Tracheal epithelial cell (primary cell): ENCODE results near the gene ZNF397. TPM values are rescaled to one million over a fixed set of nuclear protein-coding genes. Genes with fewer than 3 reads are reported as not detected.

ENCODE experiments used
- total RNA-seq: library from RNA; depleted of rRNA; stranded (reverse); fragments of >200 nt; gene quantifications from 2 replicates; pipeline ENCODE4 v1.2.1, GENCODE V29; 2014

ZNF397 gene
- total RNA-seq = 10.1 and 11.1 TPM in 2 replicates

GRCh38 chr18:35240664-35241447 lies at the start of gene ZNF397:
ZNF397 (plus strand) TSS chr18:35241034; CDS start chr18:35242471, 1,437 bp downstream.

GRCh38 chr18:35290094-35290735 lies 49.4 kb downstream of the ZNF397 start, which contains the start of gene ZSCAN30:
ZSCAN30 (minus strand) TSS chr18:35290229; CDS start chr18:35264352, 25,877 bp downstream.

Other genes starting within 250 kb of the ZNF397 start
- 0.43 and 1.9 TPM in 2 replicates for gene MAPRE2, start 199.6 kb upstream of the ZNF397 start, total RNA-seq
- gene ZSCAN30, start 49.2 kb downstream of the ZNF397 start, total RNA-seq = 6.3 and 11.3 TPM in 2 replicates
- 28.2 and 33.5 TPM in 2 replicates for gene ZNF24, start 103.4 kb downstream of the ZNF397 start, total RNA-seq
- 0.72 and 1.5 TPM in 2 replicates for gene ZNF396, start 136.3 kb downstream of the ZNF397 start, total RNA-seq